Tongue (tissue), 2 donors: ENCODE data around the gene TFDP1. TPM values are rescaled to one million over a fixed set of nuclear protein-coding genes. Genes with fewer than 3 reads are reported as not detected.

Source experiments
- DNase-seq: peaks from one replicate; pipeline ENCODE4 v3.0.0-alpha.2; 2015
- total RNA-seq: library from RNA; depleted of rRNA; stranded (reverse); fragments of >200 nt; gene quantifications from one replicate; pipeline ENCODE4 v1.2.3, GENCODE V29; 2014

Gene TFDP1
- total RNA-seq, 1 donor from 2014 or later: 60.5 TPM

DNA sequence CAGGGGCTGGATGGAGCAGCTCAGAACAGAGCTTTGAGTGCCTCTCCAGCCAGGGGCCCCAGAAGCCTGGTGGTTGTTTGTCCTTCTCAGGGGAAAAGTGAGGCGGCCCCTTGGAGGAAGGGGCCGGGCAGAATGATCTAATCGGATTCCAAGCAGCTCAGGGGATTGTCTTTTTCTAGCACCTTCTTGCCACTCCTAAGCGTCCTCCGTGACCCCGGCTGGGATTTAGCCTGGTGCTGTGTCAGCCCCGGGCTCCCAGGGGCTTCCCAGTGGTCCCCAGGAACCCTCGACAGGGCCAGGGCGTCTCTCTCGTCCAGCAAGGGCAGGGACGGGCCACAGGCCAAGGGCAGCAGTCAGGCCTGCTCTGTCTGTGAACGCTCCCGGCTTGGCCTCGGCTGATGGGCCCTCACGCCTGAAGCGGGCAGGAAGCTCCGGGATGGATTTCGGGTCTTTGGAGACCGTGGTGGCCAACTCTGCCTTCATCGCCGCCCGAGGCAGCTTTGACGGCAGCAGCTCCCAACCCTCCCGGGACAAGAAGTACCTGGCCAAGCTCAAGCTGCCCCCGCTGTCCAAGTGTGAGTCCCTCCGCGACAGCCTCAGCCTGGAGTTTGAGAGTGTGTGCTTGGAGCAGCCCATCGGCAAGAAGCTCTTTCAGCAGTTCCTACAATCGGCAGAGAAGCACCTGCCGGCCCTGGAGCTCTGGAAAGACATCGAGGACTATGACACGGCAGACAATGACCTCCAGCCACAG lies 82.6 kb downstream of the TFDP1 start, which contains the start of gene GRK1:
Gene GRK1, plus strand, starts transcription at position 269 of the 751 bp plus-strand sequence. Its CDS starts 168 bp downstream, at position 437.
- no peak for DNase-seq

DNA sequence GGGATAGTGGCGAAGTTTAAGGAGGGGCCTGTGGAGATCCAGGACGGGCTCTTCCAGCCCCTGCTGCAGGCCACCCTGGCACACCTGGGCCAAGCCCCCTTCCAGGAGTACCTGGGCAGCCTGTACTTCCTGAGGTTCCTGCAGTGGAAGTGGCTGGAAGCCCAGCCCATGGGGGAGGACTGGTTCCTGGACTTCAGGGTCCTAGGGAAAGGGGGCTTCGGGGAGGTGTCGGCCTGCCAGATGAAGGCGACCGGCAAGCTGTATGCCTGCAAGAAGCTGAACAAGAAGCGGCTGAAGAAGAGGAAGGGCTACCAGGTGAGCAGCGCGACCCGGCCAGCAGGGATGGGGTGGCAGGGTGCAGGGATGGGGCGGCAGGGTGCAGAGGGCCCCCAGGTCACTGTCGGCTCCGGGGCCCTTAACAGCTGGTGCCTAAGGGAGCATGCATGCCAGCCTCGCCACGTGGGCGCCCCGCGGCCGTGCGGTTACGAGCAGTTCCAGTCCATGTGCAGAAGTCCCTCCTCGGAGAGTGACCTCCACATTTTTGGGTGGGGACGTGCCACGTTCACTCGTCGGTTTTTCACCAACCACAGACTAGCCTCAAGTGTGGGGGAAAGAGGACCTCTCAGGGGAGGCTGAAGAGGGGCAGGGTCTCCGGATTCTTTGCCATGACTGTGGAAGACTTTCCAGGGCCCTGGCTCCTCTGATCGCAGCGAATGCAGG lies 83.4 kb downstream of the TFDP1 start:
- DNase-seq: no peak

DNA sequence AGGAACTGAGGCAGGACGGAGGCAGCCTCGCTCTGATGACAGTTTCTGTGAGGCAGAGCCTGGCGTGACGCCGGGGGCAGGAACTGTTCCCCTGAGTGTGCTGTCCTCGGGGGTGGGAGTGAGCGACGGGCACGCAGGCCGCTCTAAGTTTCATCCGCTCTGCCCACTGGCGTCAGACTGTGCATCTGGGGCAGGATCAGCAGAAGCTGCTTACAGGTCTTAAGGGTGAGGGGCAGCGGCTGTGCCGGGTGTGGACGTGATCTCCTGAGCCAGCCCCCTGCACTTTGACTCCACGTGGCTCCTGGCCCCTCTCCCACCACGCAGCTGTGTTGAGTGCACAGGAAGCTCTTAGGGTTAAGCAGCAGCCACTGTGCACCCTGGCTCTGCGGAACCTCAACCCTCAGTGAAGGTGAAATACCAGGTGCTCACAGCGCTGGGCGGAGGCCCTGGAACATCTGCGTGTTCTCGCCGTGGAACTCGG lies 84.0 kb downstream of the TFDP1 start:
- no peak for DNase-seq

DNA sequence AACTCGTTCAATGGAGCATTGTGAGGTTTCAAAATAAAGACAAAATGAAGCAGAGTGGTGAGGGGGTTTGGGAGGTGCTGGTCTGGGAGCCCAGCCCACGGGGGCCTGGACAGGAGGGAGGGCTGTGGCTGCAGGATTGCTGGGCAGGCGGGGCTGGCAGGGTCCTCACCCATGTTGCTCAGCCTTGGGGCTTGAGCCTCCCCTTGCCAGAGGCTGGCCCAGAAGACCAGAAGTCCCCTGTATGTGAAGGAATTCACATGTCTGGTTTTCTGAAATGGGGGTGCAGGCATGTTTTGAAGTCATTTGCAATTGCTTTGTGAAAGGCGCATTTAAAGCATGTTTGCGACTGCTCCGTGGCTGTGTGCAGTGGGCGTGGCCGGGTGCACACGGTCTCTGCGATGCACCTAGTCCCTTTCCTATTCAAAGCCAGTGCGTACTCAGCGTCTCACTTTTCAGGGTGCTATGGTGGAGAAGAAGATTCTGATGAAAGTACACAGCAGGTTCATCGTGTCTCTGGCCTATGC lies 84.7 kb downstream of the TFDP1 start:
- no peak for DNase-seq

DNA sequence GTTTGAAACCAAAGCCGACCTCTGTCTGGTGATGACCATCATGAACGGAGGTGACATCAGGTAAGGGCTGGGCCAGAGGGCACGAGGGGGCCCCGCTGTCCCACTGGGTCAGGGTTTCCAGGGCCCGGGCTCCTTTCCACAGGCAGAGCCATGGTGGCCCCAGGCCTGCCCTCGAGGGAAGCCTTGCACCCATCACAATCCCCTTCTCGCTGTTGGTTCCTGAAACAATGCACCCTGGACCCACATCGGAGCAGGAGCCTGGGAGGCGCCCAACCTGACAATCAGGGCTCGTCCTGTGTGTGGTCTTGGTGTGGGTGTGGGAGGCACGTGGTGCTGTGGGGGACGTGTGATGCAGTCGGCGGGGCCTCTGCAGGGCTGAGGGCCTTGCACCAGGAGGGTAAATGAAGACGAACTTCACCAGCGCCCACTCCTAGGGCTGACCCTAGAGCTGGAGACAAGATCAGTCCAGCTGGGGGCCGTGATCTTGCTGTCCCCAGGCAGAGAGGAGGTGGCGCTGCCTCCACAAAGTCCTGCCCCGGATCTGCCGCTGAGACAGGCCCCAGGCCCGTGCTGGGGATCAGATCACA lies 85.3 kb downstream of the TFDP1 start:
- no peak for DNase-seq

DNA sequence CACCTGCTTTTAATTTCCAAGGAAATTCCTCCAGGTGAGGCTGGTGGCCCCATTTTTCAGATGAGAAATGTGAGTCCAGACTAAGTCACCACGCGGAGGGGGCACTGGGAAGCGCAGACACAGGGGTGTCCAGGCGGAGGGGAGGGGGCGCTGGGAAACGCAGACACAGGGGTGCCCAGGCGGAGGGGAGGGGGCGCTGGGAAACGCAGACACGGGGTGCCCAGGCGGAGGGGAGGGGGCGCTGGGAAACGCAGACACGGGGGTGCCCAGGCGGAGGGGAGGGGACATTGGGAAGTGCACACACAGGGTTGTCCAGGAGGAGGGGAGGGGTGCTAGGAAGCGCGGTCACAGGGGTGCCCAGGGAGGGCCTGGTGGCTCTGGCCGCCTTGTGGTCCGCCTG lies 86.0 kb downstream of the TFDP1 start:
- no peak for DNase-seq

DNA sequence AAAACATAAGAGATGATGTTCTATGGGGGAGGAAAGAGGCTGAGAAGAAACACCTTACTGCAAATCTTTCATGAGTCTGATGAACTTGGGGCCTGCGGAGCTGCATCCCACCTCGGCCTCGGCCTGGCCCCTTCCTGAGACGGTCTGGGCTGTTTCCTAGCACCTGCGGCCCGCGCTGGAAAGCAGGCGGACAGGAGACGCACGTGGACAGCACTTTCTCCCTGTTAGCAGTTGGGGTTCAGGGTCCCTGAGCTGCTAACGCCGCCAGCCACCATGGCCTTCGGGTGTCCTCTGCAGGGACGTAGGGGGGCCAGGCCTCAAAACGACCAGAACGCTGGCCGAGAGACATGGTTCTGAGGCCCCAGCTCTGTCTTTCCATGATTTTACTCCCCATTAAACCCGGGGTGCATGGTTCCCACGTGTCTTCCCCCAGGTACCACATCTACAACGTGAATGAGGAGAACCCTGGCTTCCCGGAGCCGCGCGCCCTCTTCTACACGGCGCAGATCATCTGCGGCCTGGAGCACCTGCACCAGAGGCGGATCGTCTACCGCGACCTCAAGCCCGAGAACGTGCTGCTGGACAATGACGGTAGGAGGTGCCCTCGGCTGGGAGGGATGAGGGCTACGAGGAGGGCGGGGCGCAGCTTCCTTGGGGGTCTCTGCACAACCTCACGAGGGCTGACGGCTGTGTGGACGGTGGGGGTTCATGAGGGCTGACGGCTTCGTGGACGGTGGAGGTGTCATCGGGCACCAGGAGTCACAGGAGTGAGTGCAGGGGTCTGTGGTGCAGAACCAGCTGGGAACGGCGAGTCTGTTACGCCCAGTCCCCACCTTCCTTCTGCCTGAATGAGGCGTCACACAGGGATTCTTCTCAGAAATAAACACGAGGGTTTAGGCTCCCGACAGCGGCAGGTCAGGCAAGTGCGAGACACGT lies 86.8 kb downstream of the TFDP1 start:
- DNase-seq: no peak

DNA sequence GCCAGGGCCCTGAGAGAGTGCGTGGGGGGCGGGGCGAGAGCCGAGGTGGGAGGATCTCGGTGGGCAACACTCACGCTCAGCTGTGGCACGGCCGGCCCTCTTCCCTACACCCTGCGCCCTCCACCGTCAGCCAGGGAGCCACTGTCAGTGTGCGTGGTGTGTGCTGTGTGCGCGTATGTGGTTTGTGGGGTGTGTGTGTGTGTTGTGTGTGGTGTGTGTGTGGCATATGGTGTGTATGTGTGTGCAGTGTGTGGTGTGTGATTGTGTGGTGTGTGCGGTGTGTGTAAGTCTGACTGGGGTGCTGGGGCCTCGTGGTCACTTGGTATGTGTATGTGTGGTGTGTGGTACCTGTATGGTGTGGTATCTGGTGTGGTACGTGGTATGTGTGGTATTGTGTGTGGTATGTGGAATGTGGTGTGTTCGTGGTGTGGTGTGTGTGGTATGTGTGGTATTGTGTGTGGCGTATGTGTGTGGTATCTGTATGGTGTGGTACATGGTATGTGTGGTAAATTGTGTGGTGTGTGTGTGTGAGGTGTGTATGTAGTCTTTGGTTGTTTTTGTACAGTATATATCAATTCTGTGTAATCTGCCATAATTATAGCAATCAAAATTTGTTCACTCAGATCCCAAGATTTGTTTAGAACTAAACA lies 87.6 kb downstream of the TFDP1 start:
- no peak for DNase-seq

Other genes starting within 250 kb of the TFDP1 start
- gene GRTP1, start 220.6 kb upstream of the TFDP1 start, total RNA-seq: 7.8 TPM
- gene ADPRHL1, start 131.3 kb upstream of the TFDP1 start, total RNA-seq: 130 TPM
- gene DCUN1D2, start 94.0 kb upstream of the TFDP1 start, total RNA-seq: 24.8 TPM
- not detected for gene ATP4B, start 73.4 kb downstream of the TFDP1 start, total RNA-seq
- not detected for gene GRK1, start 82.5 kb downstream of the TFDP1 start, total RNA-seq
- 2.7 TPM for gene TMEM255B, start 174.5 kb downstream of the TFDP1 start, total RNA-seq